Measurements from ENCODE around the gene CCDC83.

DNA sequence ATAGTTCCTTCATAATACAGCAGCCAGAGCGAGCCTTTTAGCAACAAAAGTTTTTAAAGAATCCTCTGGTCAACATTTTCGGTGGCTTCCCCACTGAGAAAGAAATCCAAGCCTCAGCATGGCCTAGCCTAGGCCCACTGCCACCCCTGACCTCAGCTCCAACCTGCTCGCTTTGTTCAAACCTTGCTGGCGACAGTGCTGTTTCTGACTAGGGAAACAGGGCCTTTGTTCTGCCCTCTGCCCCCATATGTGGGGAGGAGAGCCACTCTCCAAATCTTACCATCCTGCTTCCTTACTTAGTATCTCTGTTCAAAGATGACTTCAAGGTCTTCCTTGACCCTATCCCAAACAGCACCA is 95.8 kb downstream of the CCDC83 start:
- no peak for TF ChIP-seq EP300 (IDR thresholded peaks at IDR 0.05; ENCODE audit: borderline replicate concordance in 1 of 2, low read depth in 1 of 2, low read length in 1 of 2)
- no peak for TF ChIP-seq GABPA (IDR thresholded peaks at IDR 0.05; ENCODE audit: low read depth)
- TF ChIP-seq REST (IDR thresholded peaks at IDR 0.05; ENCODE audit: low read depth, low read length) = no peak
- TF ChIP-seq EZH2phosphoT487 (IDR thresholded peaks at IDR 0.05; ENCODE audit: borderline replicate concordance, low read depth) = no peak
